LNCaP clone FGC (cell line): ENCODE results near the gene ZNF154.

ENCODE experiments used
- DNase-seq: peaks from one replicate; pipeline ENCODE4 v3.0.0-alpha.2; 2011; ENCODE audit warnings: low read depth
- H3K4me3 ChIP-seq: 2 replicates; pipeline ENCODE4 v1.5.1; 2011; ENCODE audit warnings: mild to moderate bottlenecking, low read depth, low read length, control low read depth
- CTCF ChIP-seq: IDR thresholded peaks from 2 replicates; pipeline ENCODE4 v1.5.1; 2012; ENCODE audit warnings: mild to moderate bottlenecking; ENCODE audit not compliant: control insufficient read depth, insufficient read depth; ENCODE audit errors: extremely low read depth

The ZNF154 gene

GRCh38 chr19:57709616-57710015 is 612 bp upstream of the ZNF154 start:
- no peak overlapping the region for H3K4me3 ChIP-seq
- no peak for TF ChIP-seq CTCF
- DNase-seq: no peak

GRCh38 chr19:57706346-57706745 is 2.7 kb downstream of the ZNF154 start:
- no peak for TF ChIP-seq CTCF
- H3K4me3 ChIP-seq: no peak overlapping the region
- DNase-seq: no peak

- no peak for DNase-seq
- H3K4me3 ChIP-seq: no peak overlapping the region
- no peak for TF ChIP-seq CTCF
Observed at GRCh38 chr19:57701625-57702024, 7.4 kb downstream of the ZNF154 start.

- no peak overlapping the region for H3K4me3 ChIP-seq
- DNase-seq: no peak
- TF ChIP-seq CTCF: no peak
Observed at GRCh38 chr19:57689750-57690149, 19.3 kb downstream of the ZNF154 start.

- TF ChIP-seq CTCF: no peak
- no peak overlapping the region for H3K4me3 ChIP-seq
- DNase-seq: no peak
Observed at GRCh38 chr19:57688011-57688763, 20.8 kb downstream of the ZNF154 start.

GRCh38 chr19:57687363-57688010 is 21.5 kb downstream of the ZNF154 start:
- DNase-seq: no peak
- H3K4me3 ChIP-seq: no peak overlapping the region
- no peak for TF ChIP-seq CTCF
